GM21825 (cell line): ENCODE measurements around the gene VPS35L.

Experiments
- ATAC-seq: cut with Tn5 transposase; IDR thresholded peaks from one replicate; pipeline ENCODE4 v1.9.1; 2021; ENCODE audit warnings: mild to moderate bottlenecking, moderate library complexity; ENCODE audit not compliant: unreplicated experiment

The VPS35L gene

DNA sequence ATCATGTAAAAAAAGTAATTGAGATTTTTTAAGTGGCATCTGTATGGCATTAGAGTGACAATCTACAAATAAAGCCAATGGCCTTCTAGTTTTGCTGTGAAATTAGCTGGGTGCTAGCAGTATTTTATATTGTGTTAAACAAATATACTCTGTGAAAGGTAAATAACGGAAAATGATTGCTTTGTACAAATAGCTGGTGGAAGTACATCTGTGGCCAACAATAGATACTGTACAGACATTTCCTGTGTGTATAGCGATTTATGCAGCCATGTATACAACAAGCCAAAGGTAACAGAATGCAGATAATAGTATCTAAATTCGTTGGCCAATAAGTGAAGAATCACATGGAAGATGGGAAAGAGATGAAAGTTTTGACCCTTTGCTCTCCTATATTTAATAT is 189.2 kb downstream of the VPS35L start:
- ATAC-seq: no peak

- ATAC-seq: no peak
Measured at GRCh38 chr16:19745286-19746010, 189.9 kb downstream of the VPS35L start.

DNA sequence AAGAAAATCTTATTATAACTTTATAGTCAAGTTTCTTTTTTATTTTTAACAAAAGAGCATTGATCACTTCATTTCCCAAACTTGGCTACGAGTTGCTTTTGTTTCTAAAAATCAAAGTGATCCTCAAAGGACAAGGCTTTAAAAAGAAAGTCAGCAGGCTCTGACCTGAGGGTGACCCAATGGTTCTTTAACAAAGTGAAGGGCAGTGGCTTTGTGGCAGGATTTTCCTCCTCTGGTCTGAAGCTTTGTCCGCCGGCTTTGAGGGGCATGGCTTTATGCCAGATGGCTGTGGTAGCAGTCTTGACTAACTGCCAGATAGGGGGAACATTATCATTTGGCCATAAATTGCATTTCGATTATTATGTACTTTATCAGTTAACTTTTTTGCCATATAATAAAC is 191.1 kb downstream of the VPS35L start:
- ATAC-seq: no peak

- ATAC-seq: no peak
Measured at GRCh38 chr16:19748389-19749168, 193.1 kb downstream of the VPS35L start.

GRCh38 chr16:19749571-19750080 is 194.1 kb downstream of the VPS35L start:
- ATAC-seq: no peak
